ENCODE measurements around the gene FANCE. TPM values are rescaled to one million over a fixed set of nuclear protein-coding genes. Genes with fewer than 3 reads are reported as not detected.

The FANCE gene
- total RNA-seq, 1 experiment from 2014 or later = 19.2 TPM

DNA sequence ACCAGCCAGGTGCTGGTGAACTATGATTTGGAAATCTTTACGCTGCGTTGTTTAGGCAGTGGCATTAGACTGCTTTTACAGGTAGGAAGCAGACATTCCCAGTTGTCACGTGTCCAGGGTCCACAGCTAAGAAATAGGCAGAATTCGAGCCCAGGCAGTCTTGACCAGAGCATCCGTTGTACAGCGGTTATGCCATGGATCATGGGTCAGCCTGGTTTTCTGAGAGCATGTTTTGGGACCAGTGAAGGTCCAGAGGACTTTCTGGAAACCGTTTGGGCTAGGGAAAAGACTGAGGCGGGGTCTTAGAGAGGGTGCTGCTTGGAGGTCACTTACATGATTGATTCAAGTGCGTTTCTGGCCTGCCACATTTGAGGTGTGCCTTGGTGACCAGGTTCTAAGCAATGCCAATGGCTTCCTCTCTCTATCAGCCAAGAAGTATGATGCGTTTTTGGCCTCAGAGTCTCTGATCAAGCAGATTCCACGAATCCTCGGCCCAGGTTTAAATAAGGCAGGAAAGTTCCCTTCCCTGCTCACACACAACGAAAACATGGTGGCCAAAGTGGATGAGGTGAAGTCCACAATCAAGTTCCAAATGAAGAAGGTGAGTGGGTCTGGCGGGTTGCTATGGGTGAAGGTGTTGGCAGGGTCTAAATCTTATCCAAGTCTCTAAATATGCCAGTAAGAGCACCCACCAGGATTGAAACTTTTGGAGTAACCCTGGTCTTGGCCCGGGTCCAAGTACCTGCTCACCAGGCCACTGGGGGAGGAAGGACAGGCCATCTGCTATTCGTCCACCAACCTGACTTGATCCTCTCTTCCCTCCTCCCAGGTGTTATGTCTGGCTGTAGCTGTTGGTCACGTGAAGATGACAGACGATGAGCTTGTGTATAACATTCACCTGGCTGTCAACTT is 17.9 kb downstream of the FANCE start:
- ChIA-PET CTCF (interaction anchor here (0.6 kb wide), 1 partner anchor 53 kb away, joined by 5 read pairs; no protein-coding TSS in a partner anchor), POLR2A (ENCODE audit: low non-redundant PET) (no interaction called here)
- no peak for TF ChIP-seq EZH2 (IDR thresholded peaks at IDR 0.05; ENCODE audit: borderline replicate concordance, low read depth, low read length, poor library complexity, severe bottlenecking)
- TF ChIP-seq, protein P1, sequence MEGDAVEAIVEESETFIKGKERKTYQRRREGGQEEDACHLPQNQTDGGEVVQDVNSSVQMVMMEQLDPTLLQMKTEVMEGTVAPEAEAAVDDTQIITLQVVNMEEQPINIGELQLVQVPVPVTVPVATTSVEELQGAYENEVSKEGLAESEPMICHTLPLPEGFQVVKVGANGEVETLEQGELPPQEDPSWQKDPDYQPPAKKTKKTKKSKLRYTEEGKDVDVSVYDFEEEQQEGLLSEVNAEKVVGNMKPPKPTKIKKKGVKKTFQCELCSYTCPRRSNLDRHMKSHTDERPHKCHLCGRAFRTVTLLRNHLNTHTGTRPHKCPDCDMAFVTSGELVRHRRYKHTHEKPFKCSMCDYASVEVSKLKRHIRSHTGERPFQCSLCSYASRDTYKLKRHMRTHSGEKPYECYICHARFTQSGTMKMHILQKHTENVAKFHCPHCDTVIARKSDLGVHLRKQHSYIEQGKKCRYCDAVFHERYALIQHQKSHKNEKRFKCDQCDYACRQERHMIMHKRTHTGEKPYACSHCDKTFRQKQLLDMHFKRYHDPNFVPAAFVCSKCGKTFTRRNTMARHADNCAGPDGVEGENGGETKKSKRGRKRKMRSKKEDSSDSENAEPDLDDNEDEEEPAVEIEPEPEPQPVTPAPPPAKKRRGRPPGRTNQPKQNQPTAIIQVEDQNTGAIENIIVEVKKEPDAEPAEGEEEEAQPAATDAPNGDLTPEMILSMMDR (conservative IDR thresholded peaks at IDR 0.05; ENCODE audit: low read depth, low read length) = no peak
- H3K9me3 ChIP-seq (ENCODE audit: low read depth, low read length, poor library complexity, severe bottlenecking) = no peaks in the 10 kb centered on the region
- intact Hi-C loops (cut with micrococcal nuclease; ENCODE audit: unreplicated experiment) = loop anchor here (5.0 kb wide), 1 partner anchor 128 kb away; the partner anchor contains the start of gene PPARD
- BruUV-seq (replicated peaks) = TSS peak; percentile 61
- H3K4me3 ChIP-seq (ENCODE audit: low read depth, low read length, poor library complexity, severe bottlenecking) = peak overlapping the region; percentile 99
- peak overlapping the region; percentile 99 for H3K27ac ChIP-seq (ENCODE audit: low read depth, low read length, poor library complexity, severe bottlenecking)
- DNase-seq (ENCODE audit: low spot score) = no peak
- no peaks in the 10 kb centered on the region for H3K27me3 ChIP-seq (replicated peaks; ENCODE audit: insufficient read depth, low read depth, low read length, poor library complexity)
- peaks cover 17% of the 10 kb centered on the region for H3K4me1 ChIP-seq (ENCODE audit: insufficient read depth, low read length, poor library complexity, severe bottlenecking)
- H3K36me3 ChIP-seq (ENCODE audit: insufficient read depth, low read length, poor library complexity, severe bottlenecking) = peaks cover 67% of the 10 kb centered on the region

DNA sequence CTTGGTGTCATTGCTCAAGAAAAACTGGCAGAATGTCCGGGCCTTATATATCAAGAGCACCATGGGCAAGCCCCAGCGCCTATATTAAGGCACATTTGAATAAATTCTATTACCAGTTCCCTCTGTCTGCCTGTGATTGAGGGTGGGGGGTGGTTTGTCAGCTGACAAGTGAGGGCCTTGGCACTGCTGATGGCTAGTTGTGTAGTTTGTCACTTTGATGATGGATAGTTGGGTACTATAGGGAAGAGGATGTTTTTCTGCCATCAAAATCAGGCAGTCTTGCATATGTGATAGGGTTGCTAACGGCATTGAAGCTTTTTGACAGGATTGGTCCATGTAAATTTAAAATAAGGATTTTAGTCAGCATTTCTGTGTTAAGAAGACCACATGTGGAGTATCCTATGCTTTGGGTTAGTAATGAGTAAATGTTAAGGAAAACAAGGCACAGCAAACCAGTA is 18.6 kb downstream of the FANCE start:
- intact Hi-C loops (cut with micrococcal nuclease; ENCODE audit: unreplicated experiment) = no loop called here
- POLR2A ChIA-PET (ENCODE audit: low non-redundant PET) = no interaction called here

DNA sequence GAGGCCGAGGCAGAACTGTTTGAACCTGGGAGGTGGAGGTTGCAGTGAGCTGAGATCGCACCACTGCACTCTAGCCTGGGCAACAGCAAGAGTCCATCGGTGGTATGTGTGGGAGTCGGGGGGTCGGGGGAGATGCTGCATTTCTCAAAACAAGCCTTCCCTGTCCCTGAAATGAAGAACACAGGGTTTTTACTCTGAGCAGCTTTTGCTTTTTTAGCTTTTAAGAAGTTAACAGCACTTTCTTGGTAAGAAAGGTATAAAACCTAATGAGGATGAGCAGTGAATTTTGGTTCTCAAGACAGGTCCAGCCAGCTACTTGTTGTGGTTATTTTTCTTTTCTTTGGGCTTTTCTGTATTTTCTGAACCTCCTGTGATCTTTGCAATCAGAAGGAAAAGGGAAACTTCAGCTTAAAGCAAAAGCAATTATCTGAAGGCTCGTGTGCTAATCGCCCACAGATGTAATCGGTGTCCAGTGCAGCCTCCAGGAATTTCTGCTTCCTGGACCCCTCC is 19.8 kb downstream of the FANCE start:
- H3K36me3 ChIP-seq (ENCODE audit: insufficient read depth, low read length, poor library complexity, severe bottlenecking) = peaks cover 58% of the 10 kb centered on the region
- CTCF ChIA-PET = no interaction called here
- TF ChIP-seq, protein P1 (conservative IDR thresholded peaks at IDR 0.05; ENCODE audit: low read depth, low read length) = no peak
- TF ChIP-seq EZH2 (IDR thresholded peaks at IDR 0.05; ENCODE audit: borderline replicate concordance, low read depth, low read length, poor library complexity, severe bottlenecking) = no peak
- H3K27me3 ChIP-seq (replicated peaks; ENCODE audit: insufficient read depth, low read depth, low read length, poor library complexity) = no peaks in the 10 kb centered on the region
- peaks cover 17% of the 10 kb centered on the region for H3K4me1 ChIP-seq (ENCODE audit: insufficient read depth, low read length, poor library complexity, severe bottlenecking)
- no TSS peak for BruUV-seq (replicated peaks)
- intact Hi-C loops (cut with micrococcal nuclease; ENCODE audit: unreplicated experiment) = no loop called here
- POLR2A ChIA-PET (ENCODE audit: low non-redundant PET) = interaction anchor here (0.7 to 0.8 kb wide), 3 partner anchors 11 to 807 kb away, joined by 5 to 6 read pairs (median 5); no protein-coding TSS in a partner anchor
- H3K4me3 ChIP-seq (ENCODE audit: low read depth, low read length, poor library complexity, severe bottlenecking) = peak overlapping the region; percentile 99
- no peak for DNase-seq (ENCODE audit: low spot score)
- H3K27ac ChIP-seq (ENCODE audit: low read depth, low read length, poor library complexity, severe bottlenecking) = peak overlapping the region; percentile 68
- H3K9me3 ChIP-seq (ENCODE audit: low read depth, low read length, poor library complexity, severe bottlenecking) = no peaks in the 10 kb centered on the region

More for the DNA sequence above, 18.6 kb downstream of the FANCE start:
- H3K9me3 ChIP-seq (ENCODE audit: low read depth, low read length, poor library complexity, severe bottlenecking) = no peaks in the 10 kb centered on the region
- BruUV-seq (replicated peaks) = no TSS peak
- CTCF ChIA-PET = interaction anchor here (0.8 kb wide), 1 partner anchor 127 kb away, joined by 3 read pairs; no protein-coding TSS in a partner anchor
- H3K27me3 ChIP-seq (replicated peaks; ENCODE audit: insufficient read depth, low read depth, low read length, poor library complexity) = no peaks in the 10 kb centered on the region
- H3K4me1 ChIP-seq (ENCODE audit: insufficient read depth, low read length, poor library complexity, severe bottlenecking) = peaks cover 17% of the 10 kb centered on the region
- H3K36me3 ChIP-seq (ENCODE audit: insufficient read depth, low read length, poor library complexity, severe bottlenecking) = peaks cover 67% of the 10 kb centered on the region
- peak overlapping the region; percentile 99 for H3K4me3 ChIP-seq (ENCODE audit: low read depth, low read length, poor library complexity, severe bottlenecking)
- TF ChIP-seq, protein P1 (conservative IDR thresholded peaks at IDR 0.05; ENCODE audit: low read depth, low read length) = no peak
- no peak for TF ChIP-seq EZH2 (IDR thresholded peaks at IDR 0.05; ENCODE audit: borderline replicate concordance, low read depth, low read length, poor library complexity, severe bottlenecking)
- peak overlapping the region; percentile 99 for H3K27ac ChIP-seq (ENCODE audit: low read depth, low read length, poor library complexity, severe bottlenecking)
- DNase-seq (ENCODE audit: low spot score) = no peak

Data from A673 (cell line).